ENCODE data around the gene ZNF335.

DNA sequence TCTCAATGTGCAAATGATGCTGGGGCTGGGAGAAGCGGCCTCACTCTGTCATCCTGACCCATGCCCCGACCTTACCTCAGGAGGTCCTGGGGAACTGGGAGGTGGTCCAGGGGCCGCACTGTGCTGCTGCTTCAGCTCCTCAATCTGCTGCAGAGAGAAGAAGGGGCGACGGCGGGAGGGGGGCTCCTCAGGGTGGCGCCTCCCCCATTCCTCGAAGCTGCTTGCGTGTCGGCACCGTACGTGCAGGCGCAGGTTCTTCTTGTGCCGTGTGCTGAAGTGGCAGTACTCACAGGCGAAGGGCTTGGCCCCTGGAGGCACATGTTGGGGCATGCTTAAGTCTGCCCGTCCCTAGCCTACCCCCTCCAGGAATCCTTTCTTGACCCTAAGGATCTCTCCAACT is 12.9 kb downstream of the ZNF335 start:
- TF ChIP-seq CTCF (conservative IDR thresholded peaks at IDR 0.05 in 1 of 2, IDR thresholded peaks at IDR 0.05 in 1 of 2; ENCODE audit: extremely low read depth in 1 of 2, insufficient read depth in 1 of 2, low read depth in 1 of 2, low read length in 2 of 2) (no peak), EZH2 (IDR thresholded peaks at IDR 0.05; ENCODE audit: borderline replicate concordance, low read length) (no peak)

Measured in mammary epithelial cell (primary cell).